Measurements from ENCODE around the gene HESX1.

- no peak for TF ChIP-seq POLR2A (IDR thresholded peaks at IDR 0.05)
- TF ChIP-seq CTCF (IDR thresholded peaks at IDR 0.05), result no peak
Observed at GRCh38 chr3:57169108-57169507, 30.7 kb downstream of the HESX1 start.

All from adrenal gland (tissue), 5 donors.